Lung (tissue), 12 donors: ENCODE measurements around the gene TMCO4. TPM values are rescaled to one million over a fixed set of nuclear protein-coding genes. Genes with fewer than 3 reads are reported as not detected.

Experiments
- ATAC-seq: fragments of 200-7000 bp; cut with Tn5 transposase; one replicate; pipeline ENCODE4 v1.9.1; 2020; ENCODE audit warnings: moderate number of reproducible peaks; ENCODE audit not compliant: insufficient read depth, low FRiP score
- DNase-seq, 3 donors: peaks; one replicate each; pipeline ENCODE4 v3.0.0-alpha.2; 2013 to 2017
- H3K27ac ChIP-seq, 2 donors: one replicate each; pipeline ENCODE4 v1.5.1; 2013; ENCODE audit warnings: mild to moderate bottlenecking in 2 of 2, moderate library complexity in 2 of 2, control low read depth in 1 of 2, inconsistent platforms in 1 of 2, low read depth in 1 of 2, low read length in 1 of 2
- H3K27me3 ChIP-seq, 3 donors: one replicate each; pipeline ENCODE4 v1.5.1; 2013; ENCODE audit warnings: low read length in 2 of 3; ENCODE audit not compliant: control insufficient read depth in 3 of 3, insufficient read depth in 3 of 3
- H3K36me3 ChIP-seq, 4 donors: one replicate each; pipeline ENCODE4 v1.5.1; 2013; ENCODE audit warnings: low read length in 4 of 4, mild to moderate bottlenecking in 1 of 4, moderate library complexity in 1 of 4; ENCODE audit not compliant: control insufficient read depth in 4 of 4, insufficient read depth in 4 of 4
- H3K4me1 ChIP-seq, 5 donors: one replicate each; pipeline ENCODE4 v1.5.1; 2013; ENCODE audit warnings: low read length in 5 of 5, mild to moderate bottlenecking in 2 of 5, moderate library complexity in 1 of 5; ENCODE audit not compliant: control insufficient read depth in 5 of 5, insufficient read depth in 5 of 5
- H3K4me3 ChIP-seq: one replicate; pipeline ENCODE4 v1.5.1; 2013; ENCODE audit warnings: mild to moderate bottlenecking, control low read depth, moderate library complexity
- H3K9ac ChIP-seq, 2 donors: one replicate each; pipeline ENCODE4 v1.5.1; 2013; ENCODE audit warnings: low read length in 2 of 2, control low read depth in 1 of 2; ENCODE audit not compliant: insufficient read depth in 1 of 2
- H3K9me3 ChIP-seq, 4 donors: one replicate each; pipeline ENCODE4 v1.5.1; 2013; ENCODE audit warnings: low read length in 3 of 4, mild to moderate bottlenecking in 1 of 4, moderate library complexity in 1 of 4; ENCODE audit not compliant: control insufficient read depth in 4 of 4, insufficient read depth in 3 of 4
- WGBS, 2 donors: extraction: QIAGEN DNeasy Blood & Tissue Kit; methylation state at CpG; one replicate each; pipeline ENCODE4 v1.1.7; 2013; 5-methylcytosine and 5-hydroxymethylcytosine counted together
- polyA plus RNA-seq, 2 donors: library from polyadenylated mRNA; stranded (reverse); fragments of 200-250 nt; gene quantifications; one replicate each; pipeline ENCODE4 v1.2.1, GENCODE V29; 2013
- total RNA-seq, 2 donors: library from RNA; depleted of rRNA in 1 of 2; stranded (reverse); fragments of >200 nt in 1 of 2; gene quantifications; one replicate each; pipeline ENCODE4 v1.2.1, GENCODE V29; 2014 to 2021
- TF ChIP-seq, protein P1 (sequence below): IDR thresholded peaks from 2 replicates; pipeline ENCODE4 v1.5.1; 2012; ENCODE audit warnings: mild to moderate bottlenecking; ENCODE audit errors: control extremely low read depth, extremely low read depth
- donor health status: control.
- donor health status: control.
- donor health status: Bipolar disorder and iron deficiency.
- donor health status: healthy.
- donor health status: DM: yes; HTN: yes; CAD: no.

Gene TMCO4
- total and polyA plus RNA-seq, 4 donors = 14.3 to 27.8 (median 19.5) TPM

- no peak overlapping the region for H3K27ac ChIP-seq
- peaks cover 0 to 5% (median 0%) of the 10 kb centered on the region in 4 donors for H3K9me3 ChIP-seq
- no peaks in the 10 kb centered on the region for H3K36me3 ChIP-seq
- H3K4me3 ChIP-seq = no peak overlapping the region
- DNase-seq = no peak
- TF ChIP-seq, protein P1, sequence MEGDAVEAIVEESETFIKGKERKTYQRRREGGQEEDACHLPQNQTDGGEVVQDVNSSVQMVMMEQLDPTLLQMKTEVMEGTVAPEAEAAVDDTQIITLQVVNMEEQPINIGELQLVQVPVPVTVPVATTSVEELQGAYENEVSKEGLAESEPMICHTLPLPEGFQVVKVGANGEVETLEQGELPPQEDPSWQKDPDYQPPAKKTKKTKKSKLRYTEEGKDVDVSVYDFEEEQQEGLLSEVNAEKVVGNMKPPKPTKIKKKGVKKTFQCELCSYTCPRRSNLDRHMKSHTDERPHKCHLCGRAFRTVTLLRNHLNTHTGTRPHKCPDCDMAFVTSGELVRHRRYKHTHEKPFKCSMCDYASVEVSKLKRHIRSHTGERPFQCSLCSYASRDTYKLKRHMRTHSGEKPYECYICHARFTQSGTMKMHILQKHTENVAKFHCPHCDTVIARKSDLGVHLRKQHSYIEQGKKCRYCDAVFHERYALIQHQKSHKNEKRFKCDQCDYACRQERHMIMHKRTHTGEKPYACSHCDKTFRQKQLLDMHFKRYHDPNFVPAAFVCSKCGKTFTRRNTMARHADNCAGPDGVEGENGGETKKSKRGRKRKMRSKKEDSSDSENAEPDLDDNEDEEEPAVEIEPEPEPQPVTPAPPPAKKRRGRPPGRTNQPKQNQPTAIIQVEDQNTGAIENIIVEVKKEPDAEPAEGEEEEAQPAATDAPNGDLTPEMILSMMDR = no peak
- no peak overlapping the region for H3K9ac ChIP-seq
- peaks cover 10 to 47% (median 11%) of the 10 kb centered on the region in 3 donors for H3K27me3 ChIP-seq
- WGBS, 2 donors = 74 to 75% methylated on average over 8 of the region's 8 CpGs
- ATAC-seq = no peak
- peaks cover 0 to 1% (median 0%) of the 10 kb centered on the region in 5 donors for H3K4me1 ChIP-seq
Measured at GRCh38 chr1:19668888-19669287, 130.8 kb downstream of the TMCO4 start.

GRCh38 chr1:19665496-19666465, 133.9 kb downstream of the TMCO4 start:
- WGBS, 2 donors = 16 to 17% methylated on average over 84 of the region's 84 CpGs
- TF ChIP-seq, protein P1 = no peak
- no peak overlapping the region for H3K27ac ChIP-seq
- DNase-seq = peak in 1 of 3 donors; percentile 18
- peaks cover 10 to 55% (median 23%) of the 10 kb centered on the region in 3 donors for H3K27me3 ChIP-seq
- H3K4me1 ChIP-seq = peaks cover 0 to 1% (median 0%) of the 10 kb centered on the region in 5 donors
- H3K4me3 ChIP-seq = no peak overlapping the region
- H3K9ac ChIP-seq = no peak overlapping the region
- no peak for ATAC-seq
- peaks cover 0 to 5% (median 0%) of the 10 kb centered on the region in 4 donors for H3K9me3 ChIP-seq
- H3K36me3 ChIP-seq = no peaks in the 10 kb centered on the region

DNA sequence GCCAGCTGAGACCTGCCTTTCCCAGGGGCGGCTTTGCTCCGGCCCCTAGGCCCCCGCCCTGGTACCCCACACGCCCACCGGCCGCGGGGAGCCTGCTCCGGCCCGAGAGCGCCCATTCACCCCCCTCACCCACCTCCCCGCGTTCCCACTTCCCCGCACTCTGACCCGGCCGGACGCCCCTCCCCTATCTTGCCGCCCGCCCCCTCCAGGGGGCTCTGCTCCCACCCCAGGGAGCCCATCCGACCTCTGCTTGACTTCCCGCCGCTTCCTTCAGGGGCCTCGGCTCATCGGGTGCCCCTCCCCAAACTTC, 134.6 kb downstream of the TMCO4 start:
- Histone ChIP-seq H3K27ac (no peak overlapping the region), H3K36me3 (no peaks in the 10 kb centered on the region), H3K27me3 (peaks cover 10 to 57% (median 23%) of the 10 kb centered on the region in 3 donors), H3K4me3 (no peak overlapping the region), H3K9ac (no peak overlapping the region), H3K9me3 (peaks cover 0 to 5% (median 0%) of the 10 kb centered on the region in 4 donors), H3K4me1 (peaks cover 0 to 1% (median 0%) of the 10 kb centered on the region in 5 donors)
- ATAC-seq (no peak), DNase-seq (no peak)
- WGBS, 2 donors = 0% methylated on average over 9 to 23 of the region's 23 CpGs
- TF ChIP-seq, protein P1 = no peak
